Activated CD8-positive, alpha-beta memory T cell treated with anti-CD3 and anti-CD28 coated beads, Interleukin-2, amount 50 U/mL, for 1 hour (primary cell): ENCODE results near the gene ADGRA1.

ENCODE experiments used
- DNase-seq: peaks from one replicate; pipeline ENCODE4 v3.0.0-alpha.2; 2020; ENCODE audit errors: extremely low read depth

The ADGRA1 gene

GRCh38 chr10:133076274-133077038 is 11.3 kb upstream of the ADGRA1 start:
- no peak for DNase-seq

- DNase-seq = no peak
Observed at GRCh38 chr10:133079836-133080682, 7.7 kb upstream of the ADGRA1 start.

DNA sequence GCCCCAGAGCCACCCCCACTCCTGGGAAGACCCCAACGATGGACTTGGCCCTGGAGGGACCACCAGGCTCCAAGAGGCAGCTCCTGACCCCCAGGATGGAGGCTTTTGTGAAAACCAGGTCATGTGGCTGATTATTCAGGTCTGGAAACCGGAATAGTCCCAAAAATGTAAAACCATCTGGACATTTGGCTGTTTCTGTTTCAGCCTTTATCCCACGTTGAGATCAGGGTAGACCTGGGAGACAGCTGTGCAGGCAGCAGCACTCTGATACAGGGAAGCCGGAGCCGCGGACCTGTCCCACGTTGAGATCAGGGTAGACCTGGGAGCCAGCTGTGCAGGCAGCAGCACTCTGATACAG is 7.1 kb upstream of the ADGRA1 start:
- no peak for DNase-seq

- no peak for DNase-seq
Observed at GRCh38 chr10:133081636-133082035, 6.1 kb upstream of the ADGRA1 start.

DNA sequence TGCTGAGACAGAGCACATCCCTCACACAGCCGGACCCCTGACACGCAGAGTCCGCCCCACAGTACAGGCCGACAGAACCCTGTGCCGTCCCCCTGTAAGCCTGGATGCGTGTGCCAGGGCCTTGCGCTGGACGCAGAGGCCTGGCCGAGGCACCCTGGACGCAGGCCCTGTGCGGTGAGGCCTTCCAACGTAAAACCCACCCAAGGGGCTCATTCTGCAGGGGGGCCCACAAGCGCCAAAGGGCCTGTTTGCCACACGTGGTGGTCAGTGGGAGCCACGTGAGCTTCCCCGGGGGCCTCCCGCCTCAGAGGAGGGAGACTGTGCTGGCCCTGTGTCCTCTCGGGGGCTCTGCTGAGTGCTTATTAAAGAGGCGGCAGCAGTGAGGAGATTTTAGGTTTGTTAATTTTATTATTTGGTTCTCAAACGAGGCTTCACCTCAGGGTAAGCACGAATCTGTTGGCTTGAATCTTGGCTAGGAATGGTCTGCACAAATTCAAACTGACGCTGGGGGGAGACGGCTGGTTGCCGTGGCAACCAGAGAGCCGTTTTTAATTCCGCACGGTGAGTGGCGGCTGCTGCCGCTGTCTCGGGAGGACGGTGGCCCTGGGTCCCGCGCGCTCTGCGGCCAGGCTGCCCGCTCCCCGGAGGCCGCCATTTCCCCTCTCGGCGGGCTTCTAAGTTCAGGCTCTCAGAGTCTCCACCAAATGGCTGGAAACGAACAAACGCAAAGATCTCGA is 4.9 kb upstream of the ADGRA1 start:
- no peak for DNase-seq

DNA sequence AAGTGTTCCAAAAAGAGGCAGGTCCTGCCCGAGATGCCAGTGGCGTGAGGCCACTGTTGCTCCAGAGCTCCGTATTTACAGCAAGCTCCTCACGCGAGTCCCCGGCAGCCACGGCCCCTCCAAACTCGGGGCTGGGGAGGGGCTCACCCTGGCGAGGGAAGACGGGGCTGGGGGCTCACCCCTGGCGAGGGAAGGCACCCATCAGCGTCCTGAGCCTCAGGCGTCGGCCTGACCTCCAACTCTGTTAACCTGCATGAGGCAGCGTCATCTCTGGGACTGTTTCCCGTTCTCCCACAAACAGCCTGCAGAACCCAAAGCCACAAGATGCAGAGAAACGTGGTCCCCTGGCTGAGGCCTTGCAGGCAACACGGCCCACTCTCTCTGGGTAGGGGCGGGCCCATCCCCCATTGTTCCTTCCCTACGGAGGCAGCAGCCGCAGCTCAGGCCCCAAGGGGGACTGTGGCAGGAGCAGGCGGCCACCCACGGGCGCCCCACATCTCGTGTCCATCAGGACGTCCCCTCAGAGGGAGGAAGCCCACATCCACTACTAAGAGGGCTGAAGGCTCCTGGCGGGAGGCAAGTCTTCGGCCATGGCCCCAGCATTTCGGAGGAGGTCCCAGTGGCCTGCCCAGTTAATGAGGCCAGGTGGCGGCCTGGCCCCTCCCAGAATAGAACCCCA is 4.2 kb upstream of the ADGRA1 start:
- DNase-seq = no peak

DNA sequence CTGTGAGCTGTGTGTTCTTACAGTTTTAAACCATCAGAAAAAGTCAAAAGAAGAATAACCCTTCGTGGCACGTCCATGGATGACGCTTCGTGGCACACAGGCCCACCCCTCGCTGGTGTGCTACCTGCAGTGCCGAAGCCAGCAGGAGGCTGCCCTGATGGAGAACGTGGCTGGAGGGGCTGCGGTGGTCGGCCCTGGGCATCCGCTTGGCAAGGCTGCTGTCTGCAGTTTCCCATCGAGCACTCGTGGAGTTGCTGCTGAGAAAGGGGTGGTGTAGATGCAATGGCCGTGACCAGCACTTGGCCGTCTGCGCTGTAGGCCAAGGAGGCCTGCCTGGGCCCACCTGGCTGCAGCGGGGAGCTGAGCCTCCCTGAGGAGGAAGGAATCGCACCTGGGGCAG is 3.2 kb upstream of the ADGRA1 start:
- DNase-seq = no peak

GRCh38 chr10:133085251-133086125 is 2.2 kb upstream of the ADGRA1 start:
- no peak for DNase-seq

GRCh38 chr10:133086247-133086646 is 1.5 kb upstream of the ADGRA1 start:
- DNase-seq = no peak

GRCh38 chr10:133087045-133087678 is 562 bp upstream of the ADGRA1 start:
- no peak for DNase-seq

DNA sequence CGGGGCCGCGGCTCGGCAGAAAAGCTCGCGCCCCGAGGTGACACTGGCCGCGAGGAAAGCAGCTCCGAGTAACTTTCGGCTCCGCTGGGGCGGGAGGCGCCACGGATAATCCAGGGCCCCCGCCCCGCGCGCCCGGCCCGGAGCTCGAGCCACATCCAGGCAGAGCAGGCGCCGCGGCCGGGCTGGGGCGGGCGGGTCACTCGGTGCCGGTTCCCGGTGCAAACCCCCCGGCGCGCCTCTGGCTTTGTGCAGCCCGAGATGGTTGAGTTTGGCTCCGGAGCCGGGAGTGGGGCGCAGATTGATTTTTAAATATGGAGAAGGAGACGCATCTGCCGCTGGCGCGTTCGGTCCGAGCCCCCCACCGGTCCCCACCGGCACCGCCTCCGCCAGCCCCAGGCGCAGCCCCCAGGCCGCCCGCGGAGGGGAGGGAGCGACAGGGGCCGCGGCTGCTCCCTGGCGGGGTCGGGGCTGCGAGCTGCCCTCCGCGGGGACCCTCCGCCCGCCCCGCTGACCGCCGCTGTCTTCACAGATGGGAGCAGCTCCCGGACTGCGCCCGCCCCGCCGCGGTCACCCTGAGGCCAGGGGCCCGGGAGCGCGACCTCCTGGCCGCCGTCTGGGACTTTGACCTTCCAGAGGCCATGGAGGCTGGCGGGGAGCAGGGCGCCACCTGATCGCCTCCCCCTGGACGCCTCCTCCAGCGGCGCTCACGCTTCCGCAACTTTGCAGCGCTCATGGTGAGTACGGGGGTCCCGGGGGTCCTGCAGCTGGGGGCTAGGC is 643 bp downstream of the ADGRA1 start:
- no peak for DNase-seq

- no peak for DNase-seq
Observed at GRCh38 chr10:133088956-133089800, 1.5 kb downstream of the ADGRA1 start.

- no peak for DNase-seq
Observed at GRCh38 chr10:133090101-133090500, 2.4 kb downstream of the ADGRA1 start.

DNA sequence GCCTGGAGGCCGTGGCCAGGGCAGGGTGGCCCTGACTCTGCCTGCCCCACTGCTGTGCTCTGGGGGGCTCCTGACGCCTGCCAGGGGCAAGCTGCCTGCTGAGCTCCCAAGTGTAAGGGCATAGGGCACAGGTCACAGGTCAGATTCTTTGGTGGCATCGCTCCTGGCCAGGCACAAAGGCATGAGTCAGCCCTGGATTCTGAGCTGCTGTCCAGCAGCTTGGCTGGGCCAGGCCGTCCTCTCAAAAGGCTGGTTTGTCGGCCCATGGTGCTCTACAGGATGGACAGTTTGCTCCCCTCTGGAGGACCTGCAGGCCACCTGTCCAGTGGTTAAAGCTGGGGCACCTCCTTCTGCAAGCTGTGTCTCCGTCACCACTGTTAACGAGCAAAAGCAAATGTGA is 2.9 kb downstream of the ADGRA1 start:
- DNase-seq = no peak

GRCh38 chr10:133091316-133091715 is 3.6 kb downstream of the ADGRA1 start:
- no peak for DNase-seq

DNA sequence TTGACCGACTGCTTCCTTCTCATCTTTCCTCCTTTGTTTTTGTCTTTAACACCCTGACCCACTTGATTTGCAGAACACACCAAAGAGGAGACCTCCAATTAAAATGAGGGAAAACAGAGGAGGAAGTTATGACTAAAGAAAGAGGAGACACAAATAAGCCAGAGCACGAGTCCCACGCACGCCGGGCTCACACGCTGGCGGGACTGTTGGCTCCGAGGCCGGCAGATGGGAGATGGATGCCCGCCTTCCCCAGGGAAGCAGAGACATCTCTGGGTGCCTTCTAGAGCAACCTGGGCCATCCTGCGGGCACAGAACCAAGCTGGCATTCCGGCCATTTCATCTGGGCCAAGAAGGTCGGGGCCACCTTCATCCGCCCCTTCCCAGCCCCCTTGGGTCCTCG is 5.6 kb downstream of the ADGRA1 start:
- DNase-seq = no peak

DNA sequence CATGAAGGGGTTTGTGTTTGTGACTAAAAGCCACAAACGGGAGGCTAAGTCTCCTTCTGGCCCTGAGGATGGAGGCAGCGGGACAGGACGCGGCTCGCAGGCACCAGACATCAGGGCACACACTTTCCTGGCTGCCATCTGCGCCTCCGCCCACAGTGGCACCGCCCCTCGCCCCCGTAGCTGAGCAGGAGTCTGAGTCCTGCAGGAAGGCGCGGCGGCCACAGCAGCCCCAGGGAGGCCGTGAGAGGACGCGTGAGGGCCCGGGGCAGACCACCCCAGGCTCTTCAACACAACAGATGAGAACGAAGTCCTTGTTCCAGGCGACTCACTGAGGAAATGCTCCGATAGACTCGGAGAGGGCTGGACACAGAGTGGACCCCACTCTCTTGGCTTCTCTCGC is 6.6 kb downstream of the ADGRA1 start:
- no peak for DNase-seq

GRCh38 chr10:133094866-133095265 is 7.1 kb downstream of the ADGRA1 start:
- no peak for DNase-seq

DNA sequence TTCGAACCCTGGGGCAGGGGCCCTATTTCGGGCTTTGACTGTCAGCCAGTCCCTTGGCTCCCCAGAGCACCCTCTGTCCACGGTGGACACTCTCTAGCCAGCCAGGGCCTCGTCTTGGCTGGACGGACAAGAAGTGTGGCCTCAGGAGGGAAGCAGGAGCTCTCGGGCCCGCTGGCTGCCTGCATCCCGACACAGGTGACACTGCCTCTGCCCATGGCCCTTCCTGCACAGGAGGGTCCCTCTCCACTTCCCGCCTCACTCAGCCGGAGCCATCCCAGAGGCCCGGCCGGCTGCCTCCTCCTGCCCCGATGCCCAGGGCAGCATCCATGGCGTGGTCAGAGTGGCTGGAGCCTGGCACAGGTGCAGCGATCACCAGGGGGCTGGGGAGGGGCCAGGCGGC is 7.9 kb downstream of the ADGRA1 start:
- DNase-seq = no peak
